HepG2 (cell line): ENCODE measurements around the gene TMEM107. TPM values are rescaled to one million over a fixed set of nuclear protein-coding genes. Genes with fewer than 3 reads are reported as not detected.
A peak's percentile ranks its signal among the peaks of the same experiment; 100 is the strongest.

ENCODE experiments used
- CEBPB ChIP-seq: IDR thresholded peaks from 2 replicates; pipeline ENCODE4 v1.6.1; 2011; ENCODE audit warnings: low read depth, low read length, improper control_type of control experiment, borderline replicate concordance
- DMTF1 ChIP-seq: sonication (generic); formaldehyde crosslinking; IDR thresholded peaks from 2 replicates; pipeline ENCODE4 v1.4.0; 2020; ENCODE audit warnings: mild to moderate bottlenecking, missing genetic modification reagents
- JARID2 ChIP-seq: sonication (generic); formaldehyde crosslinking; IDR thresholded peaks from 2 replicates; pipeline ENCODE4 v1.8.1; 2023; ENCODE audit warnings: missing genetic modification reagents, inconsistent platforms; ENCODE audit not compliant: insufficient replicate concordance
- KDM3A ChIP-seq: IDR thresholded peaks from 2 replicates; pipeline ENCODE4 v1.6.1; 2018; ENCODE audit warnings: low read depth, missing compliant biosample characterization
- KLF11 ChIP-seq: IDR thresholded peaks from 2 replicates; pipeline ENCODE4 v1.6.1; 2016; ENCODE audit warnings: missing compliant biosample characterization
- MIER3 ChIP-seq: IDR thresholded peaks from 2 replicates; pipeline ENCODE4 v1.6.1; 2016; ENCODE audit warnings: missing compliant biosample characterization, borderline replicate concordance
- SOX5 ChIP-seq: IDR thresholded peaks from 2 replicates; pipeline ENCODE4 v1.6.1; 2016; ENCODE audit warnings: borderline replicate concordance
- SPEN ChIP-seq: sonication (generic); formaldehyde crosslinking; IDR thresholded peaks from 2 replicates; pipeline ENCODE4 v1.5.1; 2020; ENCODE audit warnings: low read depth, mild to moderate bottlenecking, missing genetic modification reagents
- SSRP1 ChIP-seq: IDR thresholded peaks from 2 replicates; pipeline ENCODE4 v1.6.1; 2016; ENCODE audit warnings: control low read depth
- ZKSCAN8 ChIP-seq: IDR thresholded peaks from 2 replicates; pipeline ENCODE4 v1.6.1; 2016; ENCODE audit warnings: borderline replicate concordance, missing genetic modification reagents, missing compliant biosample characterization
- ZNF264 ChIP-seq: sonication (generic); formaldehyde crosslinking; IDR thresholded peaks from 2 replicates; pipeline ENCODE4 v1.4.0; 2020; ENCODE audit warnings: missing genetic modification reagents
- ZNF30 ChIP-seq: sonication (generic); formaldehyde crosslinking; IDR thresholded peaks from 2 replicates; pipeline ENCODE4 v1.5.0; 2020; ENCODE audit warnings: mild to moderate bottlenecking, missing genetic modification reagents
- ZNF432 ChIP-seq: sonication (generic); formaldehyde crosslinking; IDR thresholded peaks from 2 replicates; pipeline ENCODE4 v1.5.0; 2020; ENCODE audit warnings: missing genetic modification reagents, mild to moderate bottlenecking, borderline replicate concordance
- ZNF543 ChIP-seq: sonication (generic); formaldehyde crosslinking; IDR thresholded peaks from 2 replicates; pipeline ENCODE4 v1.4.0; 2020; ENCODE audit warnings: mild to moderate bottlenecking, missing genetic modification reagents
- ZNF629 ChIP-seq: sonication (generic); formaldehyde crosslinking; conservative IDR thresholded peaks from 2 replicates; pipeline ENCODE4 v1.5.0; 2020; ENCODE audit warnings: missing genetic modification reagents
- ZNF672 ChIP-seq: sonication (generic); formaldehyde crosslinking; IDR thresholded peaks from 2 replicates; pipeline ENCODE4 v1.8.1; 2022; ENCODE audit warnings: missing genetic modification reagents
- ZNF777 ChIP-seq: sonication (generic); formaldehyde crosslinking; IDR thresholded peaks from 2 replicates; pipeline ENCODE4 v1.4.0; 2020; ENCODE audit warnings: missing genetic modification reagents
- ZSCAN25 ChIP-seq: sonication (generic); formaldehyde crosslinking; IDR thresholded peaks from 2 replicates; pipeline ENCODE4 v1.8.0; 2022; ENCODE audit warnings: mild to moderate bottlenecking, missing genetic modification reagents
- polyA plus RNA-seq, 8 experiments: library from polyadenylated mRNA; depleted of rRNA in 3 of 8; stranded (reverse) in 7 of 8; unstranded in 1 of 8; fragments of >200 nt; fragmentation: Illumina TruSeq in 4 of 8; extraction: Trizol in 4 of 8; gene quantifications; 2 replicates each; pipeline versions ENCODE4 v1.2.1 to v1.2.3, GENCODE V29; 2011 to 2016; ENCODE audit warnings: low read depth in 4 of 8, missing spikeins in 1 of 8, mixed read lengths in 1 of 8; ENCODE audit not compliant: insufficient read depth in 1 of 8
- total RNA-seq, 5 experiments: library from RNA; depleted of rRNA; stranded (reverse); fragments of >200 nt; fragmentation: Illumina TruSeq; extraction: Trizol; gene quantifications; 2 replicates each; pipeline ENCODE4 v1.2.3, GENCODE V29; 2016; ENCODE audit warnings: low read depth in 1 of 5
- TF ChIP-seq, protein P1 (sequence below): sonication (generic); formaldehyde crosslinking; IDR thresholded peaks from 2 replicates; pipeline ENCODE4 v1.4.0; 2020; ENCODE audit warnings: missing genetic modification reagents, mild to moderate bottlenecking, borderline replicate concordance
- TF ChIP-seq, protein P2 (sequence below): IDR thresholded peaks from 2 replicates; pipeline ENCODE4 v1.6.1; 2016; ENCODE audit warnings: missing genetic modification reagents, missing compliant biosample characterization
- TF ChIP-seq, protein P3 (sequence below): sonication (generic); formaldehyde crosslinking; IDR thresholded peaks from 2 replicates; pipeline ENCODE4 v1.5.0; 2020; ENCODE audit warnings: missing genetic modification reagents
- TF ChIP-seq, protein P4 (sequence below): sonication (generic); formaldehyde crosslinking; IDR thresholded peaks from 2 replicates; pipeline ENCODE4 v1.4.0; 2020; ENCODE audit warnings: low read depth, mild to moderate bottlenecking, missing genetic modification reagents
- TF ChIP-seq, protein P5 (sequence below): sonication (generic); formaldehyde crosslinking; IDR thresholded peaks from 2 replicates; pipeline ENCODE4 v1.5.0; 2020; ENCODE audit warnings: missing genetic modification reagents

The TMEM107 gene
- total and polyA plus RNA-seq, 2 of the 13 experiments (the other 11 are each of a cell fraction or from before 2014, with no cell fraction given), result 7.2 to 15.3 TPM

GRCh38 chr17:8138672-8139371 is 37.4 kb downstream of the TMEM107 start (continued):
- TF ChIP-seq, protein P1, sequence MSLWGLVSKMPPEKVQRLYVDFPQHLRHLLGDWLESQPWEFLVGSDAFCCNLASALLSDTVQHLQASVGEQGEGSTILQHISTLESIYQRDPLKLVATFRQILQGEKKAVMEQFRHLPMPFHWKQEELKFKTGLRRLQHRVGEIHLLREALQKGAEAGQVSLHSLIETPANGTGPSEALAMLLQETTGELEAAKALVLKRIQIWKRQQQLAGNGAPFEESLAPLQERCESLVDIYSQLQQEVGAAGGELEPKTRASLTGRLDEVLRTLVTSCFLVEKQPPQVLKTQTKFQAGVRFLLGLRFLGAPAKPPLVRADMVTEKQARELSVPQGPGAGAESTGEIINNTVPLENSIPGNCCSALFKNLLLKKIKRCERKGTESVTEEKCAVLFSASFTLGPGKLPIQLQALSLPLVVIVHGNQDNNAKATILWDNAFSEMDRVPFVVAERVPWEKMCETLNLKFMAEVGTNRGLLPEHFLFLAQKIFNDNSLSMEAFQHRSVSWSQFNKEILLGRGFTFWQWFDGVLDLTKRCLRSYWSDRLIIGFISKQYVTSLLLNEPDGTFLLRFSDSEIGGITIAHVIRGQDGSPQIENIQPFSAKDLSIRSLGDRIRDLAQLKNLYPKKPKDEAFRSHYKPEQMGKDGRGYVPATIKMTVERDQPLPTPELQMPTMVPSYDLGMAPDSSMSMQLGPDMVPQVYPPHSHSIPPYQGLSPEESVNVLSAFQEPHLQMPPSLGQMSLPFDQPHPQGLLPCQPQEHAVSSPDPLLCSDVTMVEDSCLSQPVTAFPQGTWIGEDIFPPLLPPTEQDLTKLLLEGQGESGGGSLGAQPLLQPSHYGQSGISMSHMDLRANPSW (CRISPR knock-in tag), result no peak; the same call in 1 of the 2 replicates
- TF ChIP-seq MIER3 (CRISPR knock-in tag) (0 out of 2 replicates have a peak, but pooled peaks have one; percentile 33), ZNF672 (CRISPR knock-in tag) (no peak), ZNF432 (no peak), CEBPB (no peak), ZNF543 (CRISPR knock-in tag) (peak; percentile 82; the same call in 1 of the 2 replicates), SOX5 (CRISPR knock-in tag) (peak; percentile 75; the same call in 1 of the 2 replicates), DMTF1 (CRISPR knock-in tag) (no peak), ZSCAN25 (no peak), SPEN (CRISPR knock-in tag) (peak; percentile 41; the same call in 1 of the 2 replicates), ZNF264 (CRISPR knock-in tag) (peak; percentile 68; the same call in 1 of the 2 replicates), ZNF777 (CRISPR knock-in tag) (peak; percentile 73; the same call in 1 of the 2 replicates), ZKSCAN8 (CRISPR knock-in tag) (no peak), KDM3A (no peak), KLF11 (CRISPR knock-in tag) (no peak; the same call in 1 of the 2 replicates), JARID2 (CRISPR knock-in tag) (no peak), ZNF30 (CRISPR knock-in tag) (no peak), ZNF629 (CRISPR knock-in tag) (peak; percentile 66; the same call in 1 of the 2 replicates), SSRP1 (CRISPR knock-in tag) (peak; percentile 100)
- TF ChIP-seq, protein P2, sequence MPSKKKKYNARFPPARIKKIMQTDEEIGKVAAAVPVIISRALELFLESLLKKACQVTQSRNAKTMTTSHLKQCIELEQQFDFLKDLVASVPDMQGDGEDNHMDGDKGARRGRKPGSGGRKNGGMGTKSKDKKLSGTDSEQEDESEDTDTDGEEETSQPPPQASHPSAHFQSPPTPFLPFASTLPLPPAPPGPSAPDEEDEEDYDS (CRISPR knock-in tag), result no peak
- TF ChIP-seq, protein P3, sequence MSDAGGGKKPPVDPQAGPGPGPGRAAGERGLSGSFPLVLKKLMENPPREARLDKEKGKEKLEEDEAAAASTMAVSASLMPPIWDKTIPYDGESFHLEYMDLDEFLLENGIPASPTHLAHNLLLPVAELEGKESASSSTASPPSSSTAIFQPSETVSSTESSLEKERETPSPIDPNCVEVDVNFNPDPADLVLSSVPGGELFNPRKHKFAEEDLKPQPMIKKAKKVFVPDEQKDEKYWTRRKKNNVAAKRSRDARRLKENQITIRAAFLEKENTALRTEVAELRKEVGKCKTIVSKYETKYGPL, result no peak
- TF ChIP-seq, protein P4, sequence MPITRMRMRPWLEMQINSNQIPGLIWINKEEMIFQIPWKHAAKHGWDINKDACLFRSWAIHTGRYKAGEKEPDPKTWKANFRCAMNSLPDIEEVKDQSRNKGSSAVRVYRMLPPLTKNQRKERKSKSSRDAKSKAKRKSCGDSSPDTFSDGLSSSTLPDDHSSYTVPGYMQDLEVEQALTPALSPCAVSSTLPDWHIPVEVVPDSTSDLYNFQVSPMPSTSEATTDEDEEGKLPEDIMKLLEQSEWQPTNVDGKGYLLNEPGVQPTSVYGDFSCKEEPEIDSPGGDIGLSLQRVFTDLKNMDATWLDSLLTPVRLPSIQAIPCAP (CRISPR knock-in tag), result no peak
- TF ChIP-seq, protein P5, sequence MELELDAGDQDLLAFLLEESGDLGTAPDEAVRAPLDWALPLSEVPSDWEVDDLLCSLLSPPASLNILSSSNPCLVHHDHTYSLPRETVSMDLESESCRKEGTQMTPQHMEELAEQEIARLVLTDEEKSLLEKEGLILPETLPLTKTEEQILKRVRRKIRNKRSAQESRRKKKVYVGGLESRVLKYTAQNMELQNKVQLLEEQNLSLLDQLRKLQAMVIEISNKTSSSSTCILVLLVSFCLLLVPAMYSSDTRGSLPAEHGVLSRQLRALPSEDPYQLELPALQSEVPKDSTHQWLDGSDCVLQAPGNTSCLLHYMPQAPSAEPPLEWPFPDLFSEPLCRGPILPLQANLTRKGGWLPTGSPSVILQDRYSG, result no peak; the same call in 1 of the 2 replicates
